Astrocyte (in vitro differentiated cells and primary cell): ENCODE measurements around the gene RUFY1. TPM values are rescaled to one million over a fixed set of nuclear protein-coding genes. Genes with fewer than 3 reads are reported as not detected.

Experiments used
- DNase-seq: peaks from one replicate; pipeline ENCODE4 v3.0.0-alpha.2; 2010; ENCODE audit warnings: low read depth
- FAIRE-seq: peaks from 2 replicates; lab custom pipeline; 2011; peaks lifted over from hg19 to GRCh38; lab: Jason Lieb, UNC
- H2AFZ ChIP-seq: 2 replicates; pipeline ENCODE4 v1.6.0; 2012; ENCODE audit warnings: low read depth, low read length, inconsistent platforms
- H3K27ac ChIP-seq: 2 replicates; pipeline ENCODE4 v1.5.1; 2011; ENCODE audit warnings: low read depth, low read length, inconsistent platforms
- H3K27me3 ChIP-seq: 2 replicates; pipeline ENCODE4 v1.6.0; 2011; ENCODE audit warnings: low read length, inconsistent platforms; ENCODE audit not compliant: insufficient read depth
- H3K36me3 ChIP-seq: 2 replicates; pipeline ENCODE4 v1.5.1; 2011; ENCODE audit warnings: low read length, inconsistent platforms; ENCODE audit not compliant: insufficient read depth
- H3K4me1 ChIP-seq: 2 replicates; pipeline ENCODE4 v1.5.1; 2011; ENCODE audit warnings: low read length, inconsistent platforms; ENCODE audit not compliant: insufficient read depth
- H3K4me2 ChIP-seq: 2 replicates; pipeline ENCODE4 v1.6.0; 2012; ENCODE audit warnings: low read length, inconsistent platforms
- H3K4me3 ChIP-seq: 2 replicates; pipeline ENCODE4 v1.5.1; 2011; ENCODE audit warnings: low read depth, mild to moderate bottlenecking, low read length, inconsistent platforms; ENCODE audit not compliant: insufficient read depth
- H3K79me2 ChIP-seq: 2 replicates; pipeline ENCODE4 v1.6.0; 2012; ENCODE audit warnings: mild to moderate bottlenecking, low read length, inconsistent platforms; ENCODE audit not compliant: insufficient read depth
- H3K9ac ChIP-seq: 2 replicates; pipeline ENCODE4 v1.6.0; 2012; ENCODE audit warnings: mild to moderate bottlenecking, low read length, inconsistent platforms
- H3K9me3 ChIP-seq: 2 replicates; pipeline ENCODE4 v1.5.1; 2012; ENCODE audit warnings: low read depth, mild to moderate bottlenecking, low read length, inconsistent platforms; ENCODE audit not compliant: insufficient read depth
- H4K20me1 ChIP-seq: 2 replicates; pipeline ENCODE4 v1.6.0; 2012; ENCODE audit warnings: low read length, inconsistent platforms; ENCODE audit not compliant: insufficient read depth
- H3K27ac Mint-ChIP-seq: one replicate; pipeline ENCODE4 v1.8.0; 2021; ENCODE audit warnings: mild to moderate bottlenecking, mixed read lengths; ENCODE audit not compliant: unreplicated experiment
- H3K27me3 Mint-ChIP-seq: one replicate; pipeline ENCODE4 v1.8.0; 2021; ENCODE audit warnings: low read depth, mixed read lengths; ENCODE audit not compliant: unreplicated experiment
- H3K36me3 Mint-ChIP-seq: one replicate; pipeline ENCODE4 v1.8.0; 2021; ENCODE audit warnings: low read depth, mixed read lengths; ENCODE audit not compliant: unreplicated experiment
- H3K4me1 Mint-ChIP-seq: one replicate; pipeline ENCODE4 v1.8.0; 2021; ENCODE audit warnings: low read depth, mixed read lengths; ENCODE audit not compliant: unreplicated experiment
- H3K4me3 Mint-ChIP-seq: one replicate; pipeline ENCODE4 v1.8.0; 2021; ENCODE audit warnings: mild to moderate bottlenecking, moderate library complexity, mixed read lengths; ENCODE audit not compliant: unreplicated experiment
- H3K9me3 Mint-ChIP-seq: one replicate; pipeline ENCODE4 v1.8.0; 2021; ENCODE audit warnings: mild to moderate bottlenecking, mixed read lengths; ENCODE audit not compliant: unreplicated experiment
- CTCF ChIP-seq: IDR thresholded peaks from 2 replicates; pipeline ENCODE4 v1.5.1; 2011; ENCODE audit warnings: low read depth, mild to moderate bottlenecking, inconsistent platforms, low read length, moderate library complexity; ENCODE audit not compliant: insufficient read depth
- EZH2 ChIP-seq: IDR thresholded peaks from 2 replicates; pipeline ENCODE4 v1.6.1; 2012; ENCODE audit warnings: mild to moderate bottlenecking, low read length, inconsistent platforms; ENCODE audit not compliant: insufficient read depth
- total RNA-seq: library from RNA; stranded (reverse); gene quantifications from 2 replicates; pipeline ENCODE4 v1.2.1, GENCODE V29; 2021

The RUFY1 gene
- total RNA-seq, 1 donor from 2014 or later, result 34.1 TPM

DNA sequence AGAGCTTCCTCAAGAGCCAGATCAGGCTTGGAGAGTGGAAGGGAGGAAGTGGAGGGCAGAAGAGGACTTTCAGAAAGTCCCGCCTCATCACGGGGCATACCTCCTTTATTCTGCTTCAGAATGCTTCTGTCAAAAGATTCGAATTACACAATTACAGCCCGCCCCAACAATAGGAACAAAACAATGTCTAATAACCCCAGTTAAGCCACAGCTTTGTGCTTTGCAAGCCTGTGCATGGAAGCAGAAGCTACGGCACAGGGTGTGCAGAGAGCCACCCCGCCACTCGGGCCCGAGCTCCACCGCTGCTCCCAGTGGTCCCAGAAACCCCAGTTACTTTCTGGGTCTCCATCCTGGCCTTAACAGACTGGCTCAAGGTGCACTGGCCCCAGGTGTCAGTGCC is 49.6 kb downstream of the RUFY1 start:
- Mint-ChIP-seq H3K36me3 (peaks cover 26% of the 10 kb centered on the region), H3K27ac (no peak overlapping the region), H3K4me1 (no peaks in the 10 kb centered on the region), H3K9me3 (no peaks in the 10 kb centered on the region), H3K27me3 (no peaks in the 10 kb centered on the region), H3K4me3 (no peak overlapping the region)
- Histone ChIP-seq H2AFZ (no peak overlapping the region), H3K27me3 (no peaks in the 10 kb centered on the region), H3K79me2 (no peaks in the 10 kb centered on the region), H3K4me2 (no peak overlapping the region), H3K27ac (no peak overlapping the region), H3K4me1 (peaks cover 5% of the 10 kb centered on the region), H3K4me3 (no peak overlapping the region), H3K36me3 (peaks cover 25% of the 10 kb centered on the region), H3K9me3 (no peaks in the 10 kb centered on the region), H4K20me1 (peaks cover 8% of the 10 kb centered on the region), H3K9ac (no peak overlapping the region)
- DNase-seq, result no peak
- no peak for FAIRE-seq
- TF ChIP-seq CTCF, result no peak
- TF ChIP-seq EZH2, result no peak

DNA sequence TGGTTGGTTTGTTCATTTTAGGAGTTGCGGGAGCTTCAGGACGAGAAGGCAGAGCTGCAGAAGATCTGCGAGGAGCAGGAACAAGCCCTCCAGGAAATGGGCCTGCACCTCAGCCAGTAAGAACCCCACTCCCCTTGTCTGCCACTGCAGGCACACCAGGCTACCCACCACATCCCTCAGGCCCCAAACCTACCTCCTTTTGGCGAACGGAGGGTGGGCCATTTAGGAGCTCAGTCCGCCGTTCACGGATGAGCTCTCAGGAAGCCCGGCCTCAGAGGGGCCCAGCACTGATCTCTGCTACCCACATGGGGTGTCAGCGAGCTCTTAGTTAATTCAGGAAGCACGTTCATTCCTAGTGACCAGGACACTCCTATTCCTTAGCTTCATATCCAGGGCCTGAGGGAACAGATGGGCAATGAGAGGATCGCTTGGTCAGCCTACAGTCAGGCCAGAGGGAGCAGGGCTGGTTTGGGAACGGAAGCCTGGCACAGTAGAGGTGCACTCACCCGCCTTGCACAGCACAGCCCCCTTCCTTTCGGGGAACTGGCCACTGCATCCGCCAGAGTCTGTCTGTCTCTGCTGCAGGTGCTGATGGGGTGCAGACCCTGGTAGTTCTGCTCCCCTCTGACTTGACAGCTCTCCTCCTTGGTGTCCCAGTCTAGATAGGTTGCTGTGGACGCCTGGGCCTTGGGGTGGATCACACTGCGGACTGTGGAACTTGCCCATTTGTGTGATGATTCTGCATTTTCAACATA is 51.7 kb downstream of the RUFY1 start:
- Histone ChIP-seq H3K36me3 (peaks cover 26% of the 10 kb centered on the region), H3K4me1 (no peaks in the 10 kb centered on the region), H3K9me3 (no peaks in the 10 kb centered on the region), H3K27me3 (no peaks in the 10 kb centered on the region), H3K9ac (no peak overlapping the region), H2AFZ (no peak overlapping the region), H3K4me2 (no peak overlapping the region), H3K4me3 (no peak overlapping the region), H3K27ac (no peak overlapping the region), H3K79me2 (no peaks in the 10 kb centered on the region), H4K20me1 (peaks cover 28% of the 10 kb centered on the region)
- TF ChIP-seq CTCF (no peak), EZH2 (no peak)
- peak overlapping the region; percentile 4 for H3K27ac Mint-ChIP-seq
- H3K4me1 Mint-ChIP-seq, result no peaks in the 10 kb centered on the region
- no peak overlapping the region for H3K4me3 Mint-ChIP-seq
- DNase-seq (no peak), FAIRE-seq (no peak)
- peaks cover 19% of the 10 kb centered on the region for H3K36me3 Mint-ChIP-seq
- no peaks in the 10 kb centered on the region for H3K27me3 Mint-ChIP-seq
- H3K9me3 Mint-ChIP-seq, result no peaks in the 10 kb centered on the region

DNA sequence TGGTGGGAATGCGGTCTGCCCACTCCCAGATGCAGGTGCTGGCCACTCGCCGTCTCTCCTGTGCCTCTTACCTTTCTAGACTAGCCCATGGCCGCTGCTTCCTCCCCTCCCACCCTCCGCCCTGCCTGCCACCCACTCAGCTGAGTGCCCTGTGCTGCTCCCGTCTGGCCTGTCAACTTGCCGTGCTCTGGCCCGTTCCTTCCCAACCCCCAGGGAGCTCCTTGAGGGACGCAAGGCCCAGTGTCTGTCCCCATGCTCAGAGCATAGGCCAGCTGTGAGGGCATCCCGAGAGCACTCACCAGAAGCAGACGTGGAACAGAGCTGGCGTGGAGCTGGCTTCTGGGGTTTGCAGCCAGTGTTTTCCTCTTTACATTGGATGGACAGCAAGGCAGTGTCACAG is 53.0 kb downstream of the RUFY1 start:
- no peak for DNase-seq
- no peak overlapping the region for H2AFZ ChIP-seq
- no peaks in the 10 kb centered on the region for H3K9me3 ChIP-seq
- FAIRE-seq, result no peak
- no peak overlapping the region for H3K27ac ChIP-seq
- H3K4me2 ChIP-seq, result no peak overlapping the region
- Mint-ChIP-seq H3K27me3 (no peaks in the 10 kb centered on the region), H3K36me3 (peaks cover 20% of the 10 kb centered on the region), H3K27ac (no peak overlapping the region), H3K4me1 (no peaks in the 10 kb centered on the region), H3K4me3 (no peak overlapping the region), H3K9me3 (no peaks in the 10 kb centered on the region)
- TF ChIP-seq CTCF, result no peak
- TF ChIP-seq EZH2, result no peak
- peaks cover 27% of the 10 kb centered on the region for H3K36me3 ChIP-seq
- no peaks in the 10 kb centered on the region for H3K27me3 ChIP-seq
- peaks cover 40% of the 10 kb centered on the region for H4K20me1 ChIP-seq
- H3K79me2 ChIP-seq, result no peaks in the 10 kb centered on the region
- no peaks in the 10 kb centered on the region for H3K4me1 ChIP-seq
- H3K4me3 ChIP-seq, result no peak overlapping the region
- no peak overlapping the region for H3K9ac ChIP-seq
